Heart left ventricle (tissue), 16 donors: ENCODE results near the gene ESRRG. TPM values are rescaled to one million over a fixed set of nuclear protein-coding genes. Genes with fewer than 3 reads are reported as not detected.

Source experiments
- ATAC-seq, 4 donors: fragments of 200-7000 bp; cut with Tn5 transposase; one replicate each; pipeline ENCODE4 v1.9.1; 2020 to 2022; ENCODE audit warnings: moderate library complexity in 4 of 4, mild to moderate bottlenecking in 3 of 4, moderate number of reproducible peaks in 1 of 4
- DNase-seq, 5 donors: peaks; one replicate each; pipeline ENCODE4 v3.0.0-alpha.2; 2020
- H3K27ac ChIP-seq, 12 donors: fragments of 200-600 bp; sonication (generic) in 4 of 12; one replicate each; pipeline versions ENCODE4 v1.5.0 to v1.8.0; 2016 to 2022; ENCODE audit warnings: mild to moderate bottlenecking in 2 of 12
- H3K27me3 ChIP-seq, 9 donors: fragments of 200-600 bp; sonication (generic) in 2 of 9; one replicate each; pipeline versions ENCODE4 v1.5.1 to v1.8.0; 2016 to 2022; ENCODE audit warnings: mild to moderate bottlenecking in 3 of 9
- H3K36me3 ChIP-seq, 9 donors: fragments of 200-600 bp; sonication (generic) in 2 of 9; one replicate each; pipeline versions ENCODE4 v1.5.0 to v1.8.0; 2018 to 2022; ENCODE audit warnings: mild to moderate bottlenecking in 2 of 9
- H3K4me1 ChIP-seq, 12 donors: fragments of 200-600 bp; sonication (generic) in 4 of 12; one replicate each; pipeline versions ENCODE4 v1.5.0 to v1.8.0; 2016 to 2022; ENCODE audit warnings: mild to moderate bottlenecking in 3 of 12
- H3K4me3 ChIP-seq, 12 donors: fragments of 200-600 bp; sonication (generic) in 4 of 12; one replicate each; pipeline versions ENCODE4 v1.5.0 to v1.8.0; 2017 to 2022; ENCODE audit warnings: mild to moderate bottlenecking in 9 of 12, moderate library complexity in 4 of 12
- H3K9me3 ChIP-seq, 12 donors: fragments of 200-600 bp; sonication (generic) in 4 of 12; one replicate each; pipeline versions ENCODE4 v1.5.0 to v1.8.0; 2016 to 2022; ENCODE audit warnings: mild to moderate bottlenecking in 1 of 12
- CTCF ChIP-seq, 12 donors: fragments of 200-600 bp; sonication (generic) in 4 of 12; IDR thresholded peaks; one replicate each; pipeline versions ENCODE4 v1.5.0 to v1.8.0; 2018 to 2022; ENCODE audit warnings: antibody characterized with exemption in 12 of 12, mild to moderate bottlenecking in 5 of 12
- POLR2A ChIP-seq, 2 donors: fragments of 450-650 bp; IDR thresholded peaks; one replicate each; pipeline ENCODE4 v1.6.1; 2017; ENCODE audit warnings: antibody characterized with exemption in 2 of 2, mild to moderate bottlenecking in 2 of 2, moderate library complexity in 2 of 2
- WGBS, 4 donors: extraction: QIAGEN DNeasy Blood & Tissue Kit in 2 of 4; methylation state at CpG; one replicate each; pipeline versions ENCODE4 v1.1.5 to v1.1.7; 2013 to 2018; 5-methylcytosine and 5-hydroxymethylcytosine counted together
- intact Hi-C, 10 donors: fragments of 100-400 bp; cut with DNase I; formaldehyde crosslinking; loops; one replicate each; pipeline versions ENCODE4 v1.11.1 to v1.14.2; 2022
- polyA plus RNA-seq, 2 donors: library from polyadenylated mRNA; stranded (reverse); fragments of 200-250 nt; gene quantifications; one replicate each; pipeline ENCODE4 v1.2.3, GENCODE V29; 2013
- total RNA-seq, 9 donors: library from RNA; depleted of rRNA in 2 of 9; stranded (reverse); fragments of >200 nt in 2 of 9; fragmentation: NEBNext Ultra II Directional in 3 of 9; extraction: Animal tissue kit (Norgen Biotek cat#: 25700) in 3 of 9; gene quantifications; one replicate each; pipeline versions ENCODE4 v1.1.0 to v1.2.4, GENCODE V29; 2016 to 2023
- donor health status: ischemic (EF 13 %, LVEDD 7.1; RV severe dilation, severe dysfunction).
- donor health status: healthy with polysubstance abuse.
- donor health status: DM: no; HTN: yes; CAD: no.
- donor health status: DM: no; HTN: no; CAD: no.
- donor health status: ischemic (EF 25% LVEDD 6.9; RV normal size, moderate dysfunction).
- donor health status: ischemic (EF 25% LVEDD 5.7; RV mildly dilated, moderate dysfunction).
- donor health status: healthy.
- donor health status: DM: yes; HTN: yes; CAD: no.
- donor health status: ischemic (EF 35%, LVEDD 5.7; RV mildly dilated, moderate dysfunction).
- donor health status: nonischemic (EF 11% LVEDD 7.7; RV severe dilation, severe dysfunction).
- donor health status: DM: yes; HTN: yes; CAD: no.
- donor health status: PGD.
- donor health status: ischemic (EF 29% LVEDD 5.4; RV normal size, mild dysfunction).
- donor health status: nonischemic (EF 23%, LVEDD 6.1; RV moderate dilation, normal function).

Gene ESRRG
- total and polyA plus RNA-seq, 11 donors = 5.4 to 45.2 (median 31.3) TPM

- H3K36me3 ChIP-seq = no peaks in the 10 kb centered on the region
- H3K27ac ChIP-seq = no peak overlapping the region
- no peaks in the 10 kb centered on the region for H3K4me1 ChIP-seq
- DNase-seq (no peak), ATAC-seq (no peak)
- H3K27me3 ChIP-seq = no peaks in the 10 kb centered on the region
- no peaks in the 10 kb centered on the region for H3K9me3 ChIP-seq
- H3K4me3 ChIP-seq = no peak overlapping the region
- intact Hi-C loops = no loop called here
- no peak for TF ChIP-seq POLR2A (IDR thresholded peaks at IDR 0.05)
- no peak for TF ChIP-seq CTCF (IDR thresholded peaks at IDR 0.05)
- 23 to 33% (median 32%) methylated on average over 3 of the region's 3 CpGs for WGBS, 4 donors
Observed at GRCh38 chr1:216462066-216462775, 261.0 kb downstream of the ESRRG start.

- intact Hi-C loops = no loop called here
- no peak for ATAC-seq
- no peak overlapping the region for H3K27ac ChIP-seq
- no peak for TF ChIP-seq CTCF (IDR thresholded peaks at IDR 0.05)
- no peak for TF ChIP-seq POLR2A (IDR thresholded peaks at IDR 0.05)
- H3K36me3 ChIP-seq = no peaks in the 10 kb centered on the region
- H3K4me1 ChIP-seq = no peaks in the 10 kb centered on the region
- H3K4me3 ChIP-seq = no peak overlapping the region
- H3K9me3 ChIP-seq = no peaks in the 10 kb centered on the region
- H3K27me3 ChIP-seq = no peaks in the 10 kb centered on the region
- DNase-seq = no peak
Observed at GRCh38 chr1:216461466-216461865, 261.8 kb downstream of the ESRRG start.

- 86 to 94% (median 90%) methylated on average over 3 of the region's 3 CpGs for WGBS, 4 donors
Observed at GRCh38 chr1:216459651-216460207, 263.5 kb downstream of the ESRRG start.

GRCh38 chr1:216458812-216459211 is 264.4 kb downstream of the ESRRG start:
- no peak overlapping the region for H3K27ac ChIP-seq
- H3K9me3 ChIP-seq = no peaks in the 10 kb centered on the region
- ATAC-seq (no peak), DNase-seq (no peak)
- TF ChIP-seq CTCF (IDR thresholded peaks at IDR 0.05) (no peak), POLR2A (IDR thresholded peaks at IDR 0.05) (no peak)
- no peak overlapping the region for H3K4me3 ChIP-seq
- H3K27me3 ChIP-seq = no peaks in the 10 kb centered on the region
- no peaks in the 10 kb centered on the region for H3K36me3 ChIP-seq
- intact Hi-C loops = no loop called here
- no peaks in the 10 kb centered on the region for H3K4me1 ChIP-seq

More at GRCh38 chr1:216459651-216460207, 263.5 kb downstream of the ESRRG start:
- Histone ChIP-seq H3K27me3 (no peaks in the 10 kb centered on the region), H3K36me3 (no peaks in the 10 kb centered on the region), H3K27ac (no peak overlapping the region), H3K4me1 (no peaks in the 10 kb centered on the region), H3K9me3 (no peaks in the 10 kb centered on the region), H3K4me3 (no peak overlapping the region)
- TF ChIP-seq POLR2A (IDR thresholded peaks at IDR 0.05) (no peak), CTCF (IDR thresholded peaks at IDR 0.05) (no peak)
- ATAC-seq (no peak), DNase-seq (no peak)
- intact Hi-C loops = no loop called here
